Lower leg skin (tissue), 4 donors: ENCODE data around the gene DPH2. TPM values are rescaled to one million over a fixed set of nuclear protein-coding genes. Genes with fewer than 3 reads are reported as not detected.
A peak's percentile ranks its signal among the peaks of the same experiment; 100 is the strongest.

ENCODE experiments used
- DNase-seq, 2 donors: peaks; one replicate each; pipeline ENCODE4 v3.0.0-alpha.2; 2019; ENCODE audit warnings: low spot score in 2 of 2
- H3K4me3 ChIP-seq: fragments of 200-600 bp; sonication (generic); 2 replicates; pipeline ENCODE4 v1.5.1; 2017; ENCODE audit warnings: mild to moderate bottlenecking, low read depth; ENCODE audit not compliant: poor library complexity, severe bottlenecking
- POLR2A ChIP-seq, 2 donors: fragments of 450-650 bp; IDR thresholded peaks; one replicate each; pipeline ENCODE4 v1.6.1; 2016 to 2017; ENCODE audit warnings: antibody characterized with exemption in 2 of 2, mild to moderate bottlenecking in 1 of 2, moderate library complexity in 1 of 2
- WGBS, 2 donors: methylation state at CpG; one replicate each; pipeline ENCODE4 v1.1.5; 2018; 5-methylcytosine and 5-hydroxymethylcytosine counted together
- intact Hi-C: fragments of 100-400 bp; cut with DNase I; formaldehyde crosslinking; loops from one replicate; pipeline ENCODE4 v1.15.0; 2023; ENCODE audit warnings: low total_unique reads
- total RNA-seq, 4 donors: library from RNA; depleted of rRNA; stranded (reverse); fragments of >200 nt; gene quantifications; one replicate each; pipeline ENCODE4 v1.1.0, GENCODE V29; 2016
- TF ChIP-seq, protein P1 (sequence below), 3 donors: fragments of 450-650 bp; IDR thresholded peaks; one replicate each; pipeline ENCODE4 v1.5.1; 2016; ENCODE audit warnings: antibody characterized with exemption in 3 of 3, mild to moderate bottlenecking in 3 of 3, moderate library complexity in 2 of 3

The DPH2 gene
- total RNA-seq, 4 donors from 2014 or later = 12.8 to 26.6 (median 17.7) TPM

DNA sequence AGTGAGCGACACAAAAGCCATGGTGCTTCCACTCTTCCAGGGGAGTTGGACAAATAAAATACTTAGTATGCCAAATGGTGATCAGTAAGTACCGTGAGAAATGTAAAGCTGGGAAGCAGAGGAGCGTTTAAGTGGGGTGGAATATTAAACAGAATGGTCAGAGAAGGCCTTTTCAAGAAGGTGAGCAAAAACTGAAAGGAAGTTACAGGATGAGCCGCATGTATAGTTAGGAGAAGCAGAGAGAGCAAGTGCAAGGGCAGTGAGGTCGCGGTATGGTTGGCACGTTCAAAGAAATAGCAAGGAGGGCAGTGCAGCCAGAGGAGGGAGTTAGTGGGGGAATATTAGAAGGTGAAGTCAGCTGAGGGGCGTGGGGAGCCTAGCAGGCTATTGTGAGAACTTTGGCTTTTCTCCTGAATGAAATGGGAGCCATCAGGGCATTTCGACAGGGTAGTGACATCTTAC, 4.2 kb downstream of the DPH2 start:
- WGBS, 2 donors = 36% methylated on average over 9 of the region's 9 CpGs
- intact Hi-C loops = no loop called here
- DNase-seq = no peak
- peak overlapping the region; percentile 66 for H3K4me3 ChIP-seq
- TF ChIP-seq, protein P1, sequence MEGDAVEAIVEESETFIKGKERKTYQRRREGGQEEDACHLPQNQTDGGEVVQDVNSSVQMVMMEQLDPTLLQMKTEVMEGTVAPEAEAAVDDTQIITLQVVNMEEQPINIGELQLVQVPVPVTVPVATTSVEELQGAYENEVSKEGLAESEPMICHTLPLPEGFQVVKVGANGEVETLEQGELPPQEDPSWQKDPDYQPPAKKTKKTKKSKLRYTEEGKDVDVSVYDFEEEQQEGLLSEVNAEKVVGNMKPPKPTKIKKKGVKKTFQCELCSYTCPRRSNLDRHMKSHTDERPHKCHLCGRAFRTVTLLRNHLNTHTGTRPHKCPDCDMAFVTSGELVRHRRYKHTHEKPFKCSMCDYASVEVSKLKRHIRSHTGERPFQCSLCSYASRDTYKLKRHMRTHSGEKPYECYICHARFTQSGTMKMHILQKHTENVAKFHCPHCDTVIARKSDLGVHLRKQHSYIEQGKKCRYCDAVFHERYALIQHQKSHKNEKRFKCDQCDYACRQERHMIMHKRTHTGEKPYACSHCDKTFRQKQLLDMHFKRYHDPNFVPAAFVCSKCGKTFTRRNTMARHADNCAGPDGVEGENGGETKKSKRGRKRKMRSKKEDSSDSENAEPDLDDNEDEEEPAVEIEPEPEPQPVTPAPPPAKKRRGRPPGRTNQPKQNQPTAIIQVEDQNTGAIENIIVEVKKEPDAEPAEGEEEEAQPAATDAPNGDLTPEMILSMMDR (IDR thresholded peaks at IDR 0.05) = no peak
- TF ChIP-seq POLR2A (IDR thresholded peaks at IDR 0.05) = no peak

- TF ChIP-seq, protein P1 (IDR thresholded peaks at IDR 0.05) = no peak
- peak in 1 of 2 donors; percentile 78 for TF ChIP-seq POLR2A (IDR thresholded peaks at IDR 0.05)
- peak; percentile 97 to 99 for DNase-seq
- intact Hi-C loops = no loop called here
- H3K4me3 ChIP-seq = peak within 1 kb of the TSS; percentile 66
- 0% methylated on average over 48 of the region's 93 CpGs for WGBS, 2 donors
Observed at GRCh38 chr1:43974443-43975248, 4.8 kb downstream of the DPH2 start, which contains the start of gene ATP6V0B. ATP6V0B (plus strand) TSS chr1:43974960; CDS start chr1:43975041, 81 bp downstream.

DNA sequence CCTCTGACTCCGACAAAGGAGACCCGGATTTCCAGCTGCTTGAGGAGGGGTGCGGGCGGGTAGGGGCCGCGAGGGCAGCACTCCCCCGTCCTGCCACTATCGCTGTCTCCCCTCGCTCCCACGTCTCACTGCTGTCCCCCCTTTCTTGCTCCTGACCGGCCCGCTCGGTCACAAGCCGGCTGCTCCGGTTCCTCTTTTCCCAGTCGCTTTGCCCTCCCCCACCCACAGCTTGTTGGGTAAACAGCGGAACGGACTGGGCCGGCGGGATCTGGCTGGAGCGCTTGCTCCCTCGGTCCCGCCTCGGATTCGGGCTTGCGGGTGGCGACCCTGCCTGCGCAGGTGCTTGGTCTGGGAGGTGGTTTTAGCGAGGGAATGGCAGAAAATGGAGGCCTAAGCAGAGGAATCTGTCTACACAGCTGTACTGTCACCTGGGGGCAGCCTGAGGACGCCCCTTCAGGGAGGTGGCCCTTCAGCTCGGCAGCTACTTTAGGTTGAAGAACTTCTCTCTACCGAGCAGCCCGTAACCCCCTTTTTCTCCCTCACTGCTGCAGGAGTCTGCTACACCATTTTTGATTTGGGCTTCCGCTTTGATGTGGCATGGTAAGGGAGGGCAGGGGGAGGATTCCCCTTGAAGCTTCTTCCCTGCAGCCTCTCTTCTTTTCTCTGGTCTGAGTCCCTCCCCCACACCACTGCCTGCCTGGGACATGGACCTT, 5.6 kb downstream of the DPH2 start:
- H3K4me3 ChIP-seq = peak overlapping the region; percentile 66
- intact Hi-C loops = no loop called here
- DNase-seq = peak; percentile 62 to 93
- TF ChIP-seq, protein P1 (IDR thresholded peaks at IDR 0.05) = no peak
- TF ChIP-seq POLR2A (IDR thresholded peaks at IDR 0.05) = no peak
- 1% methylated on average over 28 to 29 of the region's 34 CpGs for WGBS, 2 donors

- no peak for DNase-seq
- 78 to 90% methylated on average over 4 of the region's 4 CpGs for WGBS, 2 donors
- TF ChIP-seq POLR2A (IDR thresholded peaks at IDR 0.05) = no peak
- TF ChIP-seq, protein P1 (IDR thresholded peaks at IDR 0.05) = no peak
- no peak overlapping the region for H3K4me3 ChIP-seq
- intact Hi-C loops = no loop called here
Observed at GRCh38 chr1:43976045-43976444, 6.2 kb downstream of the DPH2 start.

- 88 to 91% methylated on average over 8 of the region's 8 CpGs for WGBS, 2 donors
- no peak for DNase-seq
- H3K4me3 ChIP-seq = no peak overlapping the region
- intact Hi-C loops = no loop called here
- TF ChIP-seq, protein P1 (IDR thresholded peaks at IDR 0.05) = no peak
- no peak for TF ChIP-seq POLR2A (IDR thresholded peaks at IDR 0.05)
Observed at GRCh38 chr1:43976890-43977289, 7.1 kb downstream of the DPH2 start.
